Coronary artery (tissue), 2 donors: ENCODE measurements around the gene LRRFIP1.
"Not testable (repeated sequence)": the region's sequence is repeated elsewhere in the genome, so short reads cannot be mapped to it uniquely, and the experiment has no call there.

ENCODE experiments used
- DNase-seq: peaks from one replicate; pipeline ENCODE4 v3.0.0-alpha.2; 2017; ENCODE audit warnings: low spot score
- H3K27ac ChIP-seq, 2 donors: fragments of 200-600 bp; sonication (generic); one replicate each; pipeline ENCODE4 v1.5.1; 2016 to 2019
- H3K4me3 ChIP-seq: fragments of 200-600 bp; sonication (generic); 2 replicates; pipeline ENCODE4 v1.5.1; 2016; ENCODE audit warnings: mild to moderate bottlenecking, moderate library complexity
- CTCF ChIP-seq: fragments of 200-600 bp; sonication (generic); IDR thresholded peaks from one replicate; pipeline ENCODE4 v1.5.1; 2019; ENCODE audit warnings: antibody characterized with exemption

LRRFIP1 gene

GRCh38 chr2:237661270-237661669 is 33.9 kb downstream of the LRRFIP1 start:
- Histone ChIP-seq H3K27ac (peak overlapping the region in 1 of 2 donors; percentile 64), H3K4me3 (no peak overlapping the region)
- TF ChIP-seq CTCF, result no peak
- DNase-seq, result no peak

GRCh38 chr2:237661799-237662328 is 34.5 kb downstream of the LRRFIP1 start:
- no peak overlapping the region for H3K4me3 ChIP-seq
- DNase-seq, result no peak
- TF ChIP-seq CTCF, result no peak
- H3K27ac ChIP-seq, result peak overlapping the region; percentile 64 to 68

GRCh38 chr2:237662671-237663093 is 35.3 kb downstream of the LRRFIP1 start:
- TF ChIP-seq CTCF, result no peak
- Histone ChIP-seq H3K4me3 (no peak overlapping the region), H3K27ac (peak overlapping the region; percentile 64 to 68)
- DNase-seq, result peak; percentile 95

GRCh38 chr2:237663517-237664110 is 36.2 kb downstream of the LRRFIP1 start:
- no peak for DNase-seq
- TF ChIP-seq CTCF, result no peak
- Histone ChIP-seq H3K27ac (peak overlapping the region in 1 of 2 donors; percentile 64), H3K4me3 (no peak overlapping the region)

- DNase-seq, result no peak
- TF ChIP-seq CTCF, result no peak
- H3K27ac ChIP-seq, result no peak overlapping the region
- no peak overlapping the region for H3K4me3 ChIP-seq
Observed at GRCh38 chr2:237664151-237664550, 36.8 kb downstream of the LRRFIP1 start.

GRCh38 chr2:237665713-237666143 is 38.3 kb downstream of the LRRFIP1 start:
- TF ChIP-seq CTCF, result no peak
- DNase-seq, result no peak
- no peak overlapping the region for H3K4me3 ChIP-seq
- H3K27ac ChIP-seq, result no peak overlapping the region

GRCh38 chr2:237666606-237667005 is 39.2 kb downstream of the LRRFIP1 start:
- no peak overlapping the region for H3K27ac ChIP-seq
- H3K4me3 ChIP-seq, result no peak overlapping the region
- TF ChIP-seq CTCF, result no peak
- no peak for DNase-seq

GRCh38 chr2:237667050-237667576 is 39.7 kb downstream of the LRRFIP1 start:
- DNase-seq, H3K4me3 ChIP-seq, H3K27ac ChIP-seq: not testable (repeated sequence)
